Naive thymus-derived CD8-positive, alpha-beta T cell (primary cell): ENCODE measurements around the gene BCAP31. TPM values are rescaled to one million over a fixed set of nuclear protein-coding genes. Genes with fewer than 3 reads are reported as not detected.

Source experiments
- ATAC-seq, 2 donors: fragments of 150-1000 bp; cut with Tn5 transposase in 1 of 2; sonication (Bioruptor Pico), chemical (Tn5 transposase) in 1 of 2; 1 replicate in 1 of 2; 2 replicates in 1 of 2; pipeline ENCODE4 v1.10.0; 2021; ENCODE audit warnings: mild to moderate bottlenecking in 2 of 2, moderate library complexity in 2 of 2
- POLR2A ChIA-PET: fragments of 350-600 bp; sonication (Branson Sonifier 250); formaldehyde crosslinking; loops from one replicate; lab custom pipeline; 2021; ENCODE audit warnings: antibody characterized with exemption; lab: Charles Lee
- DNase-seq, 10 donors: peaks; one replicate each; pipeline versions ENCODE4 v3.0.0 to v3.0.0-alpha.2; 2020 to 2022
- H3K27ac Mint-ChIP-seq, 10 donors: one replicate each; pipeline ENCODE4 v1.8.0; 2020 to 2022; ENCODE audit warnings: mild to moderate bottlenecking in 10 of 10, mixed read lengths in 10 of 10, moderate library complexity in 4 of 10, inconsistent platforms in 1 of 10
- H3K27me3 Mint-ChIP-seq, 5 donors: one replicate each; pipeline ENCODE4 v1.8.0; 2021 to 2022; ENCODE audit warnings: mixed read lengths in 5 of 5
- H3K36me3 Mint-ChIP-seq, 3 donors: one replicate each; pipeline ENCODE4 v1.8.0; 2020 to 2022; ENCODE audit warnings: mixed read lengths in 3 of 3, mild to moderate bottlenecking in 2 of 3, inconsistent platforms in 1 of 3
- H3K4me1 Mint-ChIP-seq, 4 donors: one replicate each; pipeline ENCODE4 v1.8.0; 2021 to 2022; ENCODE audit warnings: mixed read lengths in 4 of 4
- H3K4me3 Mint-ChIP-seq, 10 donors: one replicate each; pipeline ENCODE4 v1.8.0; 2020 to 2022; ENCODE audit warnings: mild to moderate bottlenecking in 10 of 10, mixed read lengths in 10 of 10, moderate library complexity in 6 of 10, inconsistent platforms in 1 of 10
- H3K9me3 Mint-ChIP-seq, 9 donors: one replicate each; pipeline ENCODE4 v1.8.0; 2020 to 2022; ENCODE audit warnings: mixed read lengths in 9 of 9, mild to moderate bottlenecking in 3 of 9, inconsistent platforms in 1 of 9, moderate library complexity in 1 of 9
- polyA plus RNA-seq, 3 donors: library from polyadenylated mRNA; unstranded; fragments of 300-500 nt; fragmentation: Illumina TruSeq; gene quantifications; one replicate each; pipeline ENCODE4 v1.2.3, GENCODE V29; 2021
- total RNA-seq, 8 experiments: library from RNA in 2 of 8; stranded (reverse) in 2 of 8; gene quantifications; one replicate each; pipeline ENCODE4 v1.2.3 and lab custom pipeline; 2021 to 2026

The BCAP31 gene
- total and polyA plus RNA-seq, 5 experiments from 2014 or later = 108 to 328 (median 298) TPM

GRCh38 chrX:153728095-153728494, 3.9 kb upstream of the BCAP31 start:
- peak overlapping the region in 4 of 10 donors; percentile 28 to 87 (median 57) for H3K27ac Mint-ChIP-seq
- H3K27me3 Mint-ChIP-seq = no peaks in the 10 kb centered on the region
- ATAC-seq (no peak), DNase-seq (no peak)
- peaks cover 9 to 20% (median 13%) of the 10 kb centered on the region in 3 donors for H3K36me3 Mint-ChIP-seq
- H3K4me3 Mint-ChIP-seq = peak overlapping the region in 1 of 10 donors; percentile 64
- H3K9me3 Mint-ChIP-seq = peaks cover 0 to 3% (median 0%) of the 10 kb centered on the region in 9 donors
- H3K4me1 Mint-ChIP-seq = peaks cover 2 to 36% (median 24%) of the 10 kb centered on the region in 4 donors
- POLR2A ChIA-PET = interaction anchor here (1.0 kb wide), 1 partner anchor 10 kb away, joined by 3 read pairs; no protein-coding TSS in a partner anchor

DNA sequence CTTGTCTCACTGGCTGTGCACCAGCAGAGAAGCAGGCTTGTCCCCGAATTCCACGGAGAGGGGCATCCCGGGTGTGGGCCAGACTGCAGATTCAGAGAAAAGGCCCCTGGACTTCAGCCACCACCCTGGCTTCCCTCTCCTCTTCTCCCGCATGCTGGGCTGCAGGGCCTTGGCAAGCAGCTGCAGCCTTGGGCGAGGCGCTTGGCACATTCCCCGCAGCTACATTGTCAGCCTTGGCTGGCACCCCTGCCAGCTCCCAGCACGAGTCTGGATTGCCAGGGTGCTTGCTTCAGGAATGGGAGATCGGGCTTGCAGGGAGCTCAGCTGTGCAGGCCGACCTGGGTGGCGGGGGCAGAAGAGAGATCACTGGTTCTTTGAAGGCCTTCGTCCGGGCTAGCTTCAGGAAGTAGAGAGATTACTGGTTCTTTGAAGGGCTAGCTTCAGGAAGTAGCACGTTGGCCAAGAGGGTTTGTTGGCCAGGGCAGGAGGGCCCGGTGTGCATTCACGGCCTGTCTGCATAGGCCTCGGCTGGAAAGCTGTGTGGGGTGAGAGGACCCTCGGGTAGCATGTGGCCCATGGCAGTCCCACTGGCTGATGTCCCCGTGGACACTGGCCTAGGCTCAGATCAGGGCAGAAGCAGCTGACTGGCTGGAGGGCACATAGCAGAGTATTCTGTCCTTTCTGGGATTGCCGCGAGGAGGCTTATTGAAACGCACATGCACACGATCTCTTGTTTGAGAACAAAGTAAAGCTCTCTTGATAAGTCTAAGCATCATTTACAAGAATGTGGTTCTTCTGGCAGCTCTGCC, 3.1 kb upstream of the BCAP31 start:
- peaks cover 0 to 3% (median 0%) of the 10 kb centered on the region in 9 donors for H3K9me3 Mint-ChIP-seq
- POLR2A ChIA-PET = interaction anchor here (1.4 kb wide), 1 partner anchor 12 kb away, joined by 4 read pairs; no protein-coding TSS in a partner anchor
- ATAC-seq (no peak), DNase-seq (no peak)
- peak overlapping the region in 9 of 10 donors; percentile 57 to 87 (median 66) for H3K27ac Mint-ChIP-seq
- no peaks in the 10 kb centered on the region for H3K27me3 Mint-ChIP-seq
- peak overlapping the region; percentile 64 to 86 (median 70) for H3K4me3 Mint-ChIP-seq
- H3K4me1 Mint-ChIP-seq = peaks cover 2 to 42% (median 30%) of the 10 kb centered on the region in 4 donors
- H3K36me3 Mint-ChIP-seq = peaks cover 9 to 20% (median 13%) of the 10 kb centered on the region in 3 donors

GRCh38 chrX:153726286-153727122, 2.3 kb upstream of the BCAP31 start:
- Mint-ChIP-seq H3K4me1 (peaks cover 3 to 44% (median 34%) of the 10 kb centered on the region in 4 donors), H3K27ac (peak overlapping the region in 9 of 10 donors; percentile 57 to 87 (median 66)), H3K36me3 (peaks cover 4 to 18% (median 7%) of the 10 kb centered on the region in 3 donors), H3K9me3 (peaks cover 0 to under 1% (median 0%) of the 10 kb centered on the region in 9 donors), H3K4me3 (peak overlapping the region; percentile 64 to 86 (median 70)), H3K27me3 (no peaks in the 10 kb centered on the region)
- DNase-seq (peak in 5 of 10 donors; percentile 16 to 42 (median 25)), ATAC-seq (no peak)
- POLR2A ChIA-PET = interaction anchor here (1.1 to 1.4 kb wide), 2 partner anchors 13 to 186 kb away, joined by 3 to 4 read pairs; no protein-coding TSS in a partner anchor

GRCh38 chrX:153725832-153726285, 1.7 kb upstream of the BCAP31 start:
- Mint-ChIP-seq H3K4me3 (peak overlapping the region in 9 of 10 donors; percentile 29 to 86 (median 68)), H3K27ac (peak overlapping the region in 4 of 10 donors; percentile 41 to 86 (median 60))
- POLR2A ChIA-PET = interaction anchor here (1.1 to 1.4 kb wide), 2 partner anchors 14 to 187 kb away, joined by 3 to 4 read pairs; no protein-coding TSS in a partner anchor

GRCh38 chrX:153725039-153725831, 1.0 kb upstream of the BCAP31 start:
- POLR2A ChIA-PET = interaction anchor here (1.1 kb wide), 1 partner anchor 187 kb away, joined by 3 read pairs; no protein-coding TSS in a partner anchor
- no peaks in the 10 kb centered on the region for H3K9me3 Mint-ChIP-seq
- H3K4me1 Mint-ChIP-seq = peaks cover 3 to 42% (median 33%) of the 10 kb centered on the region in 4 donors
- peak overlapping the region in 2 of 10 donors; percentile 51 to 86 for H3K27ac Mint-ChIP-seq
- H3K4me3 Mint-ChIP-seq = peak overlapping the region in 8 of 10 donors; percentile 68 to 86 (median 77)
- peaks cover 0 to 17% (median 4%) of the 10 kb centered on the region in 3 donors for H3K36me3 Mint-ChIP-seq
- DNase-seq (peak in 6 of 10 donors; percentile 6 to 39 (median 22)), ATAC-seq (peak; percentile 7)
- H3K27me3 Mint-ChIP-seq = no peaks in the 10 kb centered on the region

More at GRCh38 chrX:153725832-153726285, 1.7 kb upstream of the BCAP31 start:
- DNase-seq (peak in 1 of 10 donors; percentile 15), ATAC-seq (no peak)
- peaks cover 3 to 42% (median 32%) of the 10 kb centered on the region in 4 donors for H3K4me1 Mint-ChIP-seq
- H3K27me3 Mint-ChIP-seq = no peaks in the 10 kb centered on the region
- H3K36me3 Mint-ChIP-seq = peaks cover 0 to 14% (median 4%) of the 10 kb centered on the region in 3 donors
- no peaks in the 10 kb centered on the region for H3K9me3 Mint-ChIP-seq

GRCh38 chrX:153723351-153724251, 586 bp downstream of the BCAP31 start:
- H3K36me3 Mint-ChIP-seq = peaks cover 0 to 28% (median 3%) of the 10 kb centered on the region in 3 donors
- H3K9me3 Mint-ChIP-seq = no peaks in the 10 kb centered on the region
- peak overlapping the region; percentile 77 to 92 (median 86) for H3K4me3 Mint-ChIP-seq
- H3K4me1 Mint-ChIP-seq = peaks cover 3 to 54% (median 38%) of the 10 kb centered on the region in 4 donors
- DNase-seq (peak in 7 of 10 donors; percentile 38 to 70 (median 46)), ATAC-seq (peak; percentile 38 to 52)
- H3K27me3 Mint-ChIP-seq = no peaks in the 10 kb centered on the region
- POLR2A ChIA-PET = interaction anchor here (0.5 to 1.0 kb wide), 6 partner anchors 16 to 819 kb away, joined by 3 to 6 read pairs (median 4); no protein-coding TSS in a partner anchor
- H3K27ac Mint-ChIP-seq = peak overlapping the region; percentile 31 to 92 (median 83)

DNA sequence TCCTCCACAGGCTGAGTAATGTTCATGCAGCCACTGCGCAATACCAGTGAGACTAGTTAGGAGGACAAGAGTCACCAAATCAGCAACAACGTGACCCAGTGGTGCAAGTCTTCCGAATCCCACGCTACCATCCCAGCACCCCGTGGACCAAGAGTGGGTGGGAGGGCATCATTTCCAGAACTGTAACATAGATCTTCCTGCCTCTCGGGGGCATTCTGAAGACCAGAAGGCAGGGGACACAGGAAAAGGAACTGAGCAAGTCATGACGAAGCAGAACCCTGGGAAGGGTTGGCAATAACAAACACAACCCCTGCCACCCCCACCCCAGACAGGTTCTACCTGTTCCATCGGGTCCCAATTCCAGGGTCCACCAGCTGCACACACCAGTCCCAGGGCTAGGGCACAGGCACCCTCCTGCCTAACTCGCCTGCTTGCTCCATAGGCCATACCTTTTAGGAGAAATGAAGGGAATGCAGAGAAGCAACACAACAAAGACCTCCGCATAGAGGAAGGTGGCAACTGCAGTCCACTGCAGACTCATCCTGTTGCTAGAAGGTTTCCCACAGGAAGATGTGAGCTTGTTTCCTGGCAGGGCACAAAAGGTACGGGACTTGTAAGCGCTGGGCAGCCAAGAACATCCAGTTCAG, 1.4 kb downstream of the BCAP31 start:
- peaks cover 3 to 52% (median 38%) of the 10 kb centered on the region in 4 donors for H3K4me1 Mint-ChIP-seq
- no peak for ATAC-seq
- peak overlapping the region; percentile 77 to 92 (median 86) for H3K4me3 Mint-ChIP-seq
- no peaks in the 10 kb centered on the region for H3K9me3 Mint-ChIP-seq
- no peaks in the 10 kb centered on the region for H3K27me3 Mint-ChIP-seq
- H3K27ac Mint-ChIP-seq = peak overlapping the region; percentile 31 to 92 (median 82)
- DNase-seq = peak in 1 of 10 donors; percentile 8
- POLR2A ChIA-PET = interaction anchor here (0.5 to 1.0 kb wide), 2 partner anchors 38 to 168 kb away, joined by 3 to 6 read pairs; no protein-coding TSS in a partner anchor
- H3K36me3 Mint-ChIP-seq = peaks cover 0 to 34% (median 3%) of the 10 kb centered on the region in 3 donors

- POLR2A ChIA-PET = interaction anchor here (0.6 kb wide), 1 partner anchor 258 kb away, joined by 6 read pairs; no protein-coding TSS in a partner anchor
- Mint-ChIP-seq H3K27me3 (no peaks in the 10 kb centered on the region), H3K36me3 (peaks cover 0 to 59% (median 3%) of the 10 kb centered on the region in 3 donors), H3K27ac (no peak overlapping the region), H3K4me3 (no peak overlapping the region), H3K4me1 (peaks cover 2 to 40% (median 27%) of the 10 kb centered on the region in 4 donors), H3K9me3 (no peaks in the 10 kb centered on the region)
- no peak for DNase-seq
- ATAC-seq = no peak
Measured at GRCh38 chrX:153719701-153720100, 4.5 kb downstream of the BCAP31 start.

GRCh38 chrX:153719238-153719637, 4.9 kb downstream of the BCAP31 start:
- no peak for DNase-seq
- no peak for ATAC-seq
- Mint-ChIP-seq H3K36me3 (peaks cover 0 to 63% (median 3%) of the 10 kb centered on the region in 3 donors), H3K27me3 (no peaks in the 10 kb centered on the region), H3K9me3 (no peaks in the 10 kb centered on the region), H3K4me1 (peaks cover 2 to 40% (median 27%) of the 10 kb centered on the region in 4 donors), H3K27ac (peak overlapping the region in 1 of 10 donors; percentile 53), H3K4me3 (no peak overlapping the region)
- POLR2A ChIA-PET = interaction anchor here (0.6 kb wide), 1 partner anchor 259 kb away, joined by 6 read pairs; no protein-coding TSS in a partner anchor

DNA sequence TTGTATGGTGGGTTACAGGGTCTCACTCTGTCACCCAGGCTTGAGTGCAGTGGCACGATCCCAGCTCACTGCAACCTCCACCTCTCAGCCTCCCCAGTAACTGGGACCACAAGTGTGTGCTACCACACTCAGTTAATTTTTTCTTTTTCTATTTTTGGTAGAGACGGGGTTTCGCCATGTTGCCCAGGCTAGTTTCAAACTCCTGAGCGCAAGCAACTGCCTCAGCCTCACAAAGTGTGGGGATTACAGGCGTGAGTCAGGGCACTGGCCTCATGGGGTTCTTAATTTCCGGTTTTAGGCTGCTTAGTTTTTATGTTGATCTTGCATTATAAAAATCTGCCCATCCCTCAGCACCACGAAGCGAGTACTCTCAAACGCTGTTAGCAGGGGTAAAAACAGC, 6.7 kb downstream of the BCAP31 start:
- Mint-ChIP-seq H3K36me3 (peaks cover 0 to 76% (median 3%) of the 10 kb centered on the region in 3 donors), H3K4me3 (no peak overlapping the region), H3K9me3 (no peaks in the 10 kb centered on the region), H3K27ac (no peak overlapping the region), H3K4me1 (peaks cover 3 to 38% (median 17%) of the 10 kb centered on the region in 4 donors), H3K27me3 (no peaks in the 10 kb centered on the region)
- POLR2A ChIA-PET = no interaction called here
- DNase-seq = no peak
- ATAC-seq = no peak
